SW 1271 (cell line): Measurements from ENCODE around the gene BAD.
"Not testable (repeated sequence)": the region's sequence is repeated elsewhere in the genome, so short reads cannot be mapped to it uniquely, and the experiment has no call there.

ENCODE experiments used
- DNase-seq, 2 experiments: peaks; one replicate each; lab custom pipeline; 2025; lab: John Stamatoyannopoulos, UW

The BAD gene

DNA sequence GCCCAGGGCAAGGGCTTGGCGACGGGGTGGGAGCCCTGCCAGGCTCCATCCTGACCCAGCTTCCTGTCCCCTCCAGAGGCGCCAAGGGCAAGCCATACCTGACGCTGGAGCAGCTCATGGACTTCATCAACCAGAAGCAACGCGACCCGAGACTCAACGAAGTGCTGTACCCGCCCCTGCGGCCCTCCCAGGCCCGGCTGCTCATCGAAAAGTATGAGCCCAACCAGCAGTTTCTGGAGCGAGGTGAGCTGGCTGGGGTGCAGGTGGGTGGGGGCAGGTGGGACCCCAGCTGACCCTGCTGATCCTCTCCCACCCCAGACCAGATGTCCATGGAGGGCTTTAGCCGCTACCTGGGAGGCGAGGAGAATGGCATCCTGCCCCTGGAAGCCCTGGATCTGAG lies 28.2 kb downstream of the BAD start:
- DNase-seq: no peak

DNA sequence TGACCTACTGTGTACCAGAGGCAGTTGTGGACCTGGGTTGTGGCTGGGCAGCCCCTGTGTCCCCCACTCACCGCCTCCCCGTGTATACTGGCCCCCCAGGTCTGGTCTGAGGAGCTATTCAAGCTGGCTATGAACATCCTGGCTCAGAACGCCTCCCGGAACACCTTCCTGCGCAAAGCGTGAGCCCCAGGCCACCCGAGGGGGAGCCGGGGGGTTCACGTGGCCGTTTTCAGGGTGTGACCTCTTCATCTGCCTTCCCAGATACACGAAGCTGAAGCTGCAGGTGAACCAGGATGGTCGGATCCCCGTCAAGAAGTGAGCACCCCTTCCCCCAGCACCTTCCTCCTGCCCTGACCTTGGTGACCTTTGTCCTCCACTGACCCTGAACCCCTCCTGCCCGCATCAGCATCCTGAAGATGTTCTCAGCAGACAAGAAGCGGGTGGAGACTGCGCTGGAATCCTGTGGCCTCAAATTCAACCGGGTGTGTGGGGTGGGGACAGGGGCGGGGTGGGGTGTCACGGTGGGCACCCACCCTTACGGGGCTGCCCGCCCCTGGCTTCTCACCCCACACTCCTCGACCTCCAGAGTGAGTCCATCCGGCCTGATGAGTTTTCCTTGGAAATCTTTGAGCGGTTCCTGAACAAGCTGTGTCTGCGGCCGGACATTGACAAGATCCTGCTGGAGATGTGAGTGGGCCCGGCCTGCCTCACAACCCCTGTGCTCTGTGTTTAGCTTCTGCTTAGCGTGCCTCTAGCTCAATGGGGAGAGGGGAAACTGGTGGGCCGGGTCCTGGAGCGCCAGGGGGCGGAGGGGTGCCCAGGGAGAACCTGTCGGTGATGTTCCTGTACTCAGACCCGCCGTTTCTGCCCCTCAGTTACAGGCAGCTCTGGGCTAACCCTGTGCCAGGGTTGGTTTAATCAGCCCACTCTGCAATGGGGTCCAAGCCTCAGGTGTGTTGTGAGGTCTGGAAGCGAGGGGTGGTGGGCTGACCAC lies 29.0 kb downstream of the BAD start:
- no peak for DNase-seq

DNA sequence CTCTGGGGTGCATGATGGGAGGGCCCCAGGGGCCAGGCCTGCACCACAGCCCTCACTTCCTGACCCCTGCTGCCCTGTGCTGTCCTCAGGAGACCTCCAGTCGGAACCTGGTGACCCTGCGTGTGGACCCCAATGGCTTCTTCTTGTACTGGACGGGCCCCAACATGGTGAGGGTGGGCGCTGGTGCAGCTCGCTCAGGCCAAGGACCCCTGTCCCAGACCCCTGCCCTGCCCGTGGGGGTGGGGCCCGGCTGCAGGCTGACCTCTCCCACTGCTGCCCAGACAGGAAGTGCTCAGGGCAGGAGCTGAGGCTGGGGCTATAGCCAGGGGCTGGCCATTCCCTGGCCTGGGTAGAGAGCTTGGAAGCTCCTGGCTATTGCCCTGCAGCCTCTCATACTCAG lies 30.1 kb downstream of the BAD start:
- DNase-seq: no peak

DNA sequence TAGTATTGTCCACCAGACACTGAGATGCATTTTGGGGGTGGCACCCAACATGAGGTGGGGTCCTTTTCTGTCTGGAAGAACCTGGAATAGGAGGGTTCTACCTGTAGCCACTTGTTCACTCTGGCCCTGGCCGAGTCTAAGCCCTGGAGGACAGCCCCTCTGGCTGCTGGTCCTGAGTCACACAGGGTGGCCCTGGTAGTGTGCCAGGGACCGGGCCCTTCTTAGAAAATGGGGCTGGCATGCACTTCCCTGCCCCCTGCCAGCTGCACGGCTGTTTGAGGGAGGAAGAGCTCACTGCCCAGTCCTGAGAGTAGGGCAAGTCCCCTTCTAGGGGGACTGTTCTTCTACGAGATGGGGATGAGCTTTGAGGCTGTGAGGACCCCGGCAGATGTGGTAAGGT lies 31.0 kb downstream of the BAD start:
- DNase-seq: no peak

DNA sequence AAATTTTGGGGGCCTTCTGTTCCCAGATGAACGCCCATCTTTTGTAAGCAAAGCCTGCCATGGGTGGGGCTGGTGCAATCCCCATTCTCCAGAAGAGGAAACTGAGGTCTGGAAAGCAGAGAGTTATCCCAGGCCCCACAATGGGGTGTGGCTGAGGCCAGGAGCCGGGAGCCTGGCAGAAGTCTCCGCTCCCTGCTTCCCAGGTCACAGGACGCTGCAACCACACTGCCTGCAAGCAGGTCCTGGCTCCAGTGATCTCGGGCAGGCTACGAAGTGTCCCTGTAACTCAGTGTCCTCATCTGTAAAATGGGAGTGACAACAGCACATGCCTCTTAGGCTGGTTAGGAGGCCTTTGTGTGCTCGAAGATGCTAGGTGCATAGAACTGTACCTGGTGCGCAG lies 31.4 kb downstream of the BAD start:
- no peak for DNase-seq

GRCh38 chr11:64252003-64252872 lies 32.2 kb downstream of the BAD start:
- DNase-seq: peak in 1 of 2 experiments; percentile 44

- DNase-seq: no peak
These were observed 32.8 kb downstream of the BAD start for GRCh38 chr11:64251753-64252002.

- DNase-seq: peak in 1 of 2 experiments; percentile 35
These were observed 33.3 kb downstream of the BAD start, which contains the start of gene PLCB3 for GRCh38 chr11:64251016-64251752. TSS of gene PLCB3 (plus strand) at chr11:64251530. CDS start at chr11:64251650, 120 bp downstream.

GRCh38 chr11:64250415-64251015 lies 34.0 kb downstream of the BAD start:
- DNase-seq: no peak

DNA sequence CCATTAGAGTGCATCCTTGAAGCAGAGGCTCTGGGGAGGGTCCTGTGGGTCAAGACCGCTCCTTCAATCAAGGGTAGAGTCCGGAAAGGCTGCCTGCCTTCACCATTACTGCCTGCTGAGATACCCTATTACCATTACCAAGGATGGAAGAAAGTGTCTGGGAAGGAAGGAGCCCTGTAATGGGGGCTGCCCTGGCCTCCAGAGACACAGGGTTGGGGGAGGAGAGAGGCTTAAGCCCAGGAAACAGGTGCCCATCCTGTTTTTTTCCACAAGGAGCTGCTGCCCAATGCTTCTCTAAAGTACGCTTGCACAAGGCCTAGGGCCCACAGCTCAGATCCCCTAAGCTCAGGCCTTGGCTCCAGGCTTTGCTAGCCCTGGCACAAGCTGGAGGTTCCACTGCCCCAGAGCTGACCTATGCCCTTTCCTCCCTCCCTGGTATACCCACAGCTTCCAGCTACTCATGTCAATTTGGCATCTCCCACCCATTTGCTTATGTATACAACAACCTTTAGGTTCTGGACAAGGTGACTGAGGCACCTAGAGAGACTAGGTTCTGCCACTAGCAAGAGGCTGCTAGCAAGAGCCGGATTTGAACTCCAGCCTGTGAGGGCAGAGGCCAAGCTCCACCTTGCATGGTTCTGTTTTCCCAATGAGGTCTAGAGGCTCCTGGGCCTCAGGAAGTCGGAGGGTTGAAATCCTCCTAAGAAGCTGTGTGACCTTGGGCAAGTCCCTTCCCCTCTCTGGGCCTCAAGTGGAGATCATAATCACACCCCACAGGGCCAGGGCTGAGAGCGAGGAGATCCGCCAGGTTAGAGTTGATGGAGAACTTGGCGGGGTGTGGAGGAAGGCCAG lies 34.7 kb downstream of the BAD start:
- DNase-seq: no peak

GRCh38 chr11:64249038-64249437 lies 35.4 kb downstream of the BAD start:
- no peak for DNase-seq

DNA sequence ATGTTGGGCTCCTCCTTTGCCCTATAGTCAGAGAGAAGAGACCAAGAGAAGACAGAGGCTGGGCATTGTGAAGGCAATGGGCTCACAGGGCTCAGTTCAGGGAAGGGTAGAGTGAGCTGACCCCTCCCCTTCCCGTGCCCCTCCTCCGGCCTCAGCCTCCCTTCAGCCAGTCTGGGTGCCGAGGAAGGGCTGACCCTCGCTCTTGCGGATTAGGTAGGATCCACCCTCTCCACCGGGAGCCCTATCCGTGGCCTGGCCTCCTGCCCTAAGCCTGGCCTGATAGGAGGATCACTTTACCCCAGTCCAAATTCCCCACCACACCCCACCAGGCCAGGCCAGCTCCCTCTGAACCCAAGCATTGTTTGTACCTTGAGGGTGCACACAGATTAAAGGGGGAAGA lies 35.9 kb downstream of the BAD start:
- no peak for DNase-seq

DNA sequence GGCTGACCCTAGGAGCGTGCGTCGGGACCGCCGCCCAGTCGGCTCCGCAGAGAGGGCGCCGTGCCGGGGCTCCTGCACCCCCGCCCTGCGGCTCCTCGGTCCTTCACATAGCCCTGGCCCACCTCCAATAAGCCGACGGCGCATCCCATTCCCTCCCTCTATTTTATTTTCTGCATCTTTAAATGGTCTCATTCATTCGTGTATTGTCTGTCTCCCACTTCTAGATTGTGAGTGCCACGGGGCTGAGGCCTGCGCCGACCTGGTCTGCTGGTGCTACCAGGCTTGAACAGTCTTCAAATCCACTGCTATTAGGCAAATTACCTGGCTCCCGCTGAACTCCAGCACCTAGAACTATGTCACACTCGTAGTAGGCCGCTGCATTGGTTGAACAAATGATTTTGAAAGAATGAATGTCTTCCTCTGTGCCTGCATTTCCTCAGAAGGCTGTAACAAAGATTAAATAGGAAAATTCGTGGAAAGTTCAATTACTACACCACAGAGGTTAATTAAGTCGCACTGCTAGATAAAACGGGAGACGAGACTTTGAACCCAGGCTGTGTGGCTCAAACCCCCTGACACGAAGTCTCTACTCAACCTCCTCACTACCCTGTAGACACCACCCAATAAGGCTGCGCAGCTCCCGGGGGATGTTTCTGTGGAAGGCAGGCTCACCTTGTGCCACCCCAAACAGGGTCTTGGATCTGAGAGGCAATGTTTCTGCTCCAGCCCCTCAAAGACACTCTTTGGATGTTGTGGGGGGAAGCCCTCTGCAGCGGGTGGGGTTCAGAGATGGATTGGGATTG lies 36.5 kb downstream of the BAD start:
- no peak for DNase-seq

- DNase-seq: peak; percentile 67 to 81
These were observed 37.4 kb downstream of the BAD start, which contains the start of gene PPP1R14B for GRCh38 chr11:64246871-64247728. TSS of gene PPP1R14B (minus strand) at chr11:64246943. CDS start at chr11:64246673, 270 bp downstream.

- DNase-seq: not testable (repeated sequence)
These were observed 37.9 kb downstream of the BAD start for GRCh38 chr11:64246621-64246870.

DNA sequence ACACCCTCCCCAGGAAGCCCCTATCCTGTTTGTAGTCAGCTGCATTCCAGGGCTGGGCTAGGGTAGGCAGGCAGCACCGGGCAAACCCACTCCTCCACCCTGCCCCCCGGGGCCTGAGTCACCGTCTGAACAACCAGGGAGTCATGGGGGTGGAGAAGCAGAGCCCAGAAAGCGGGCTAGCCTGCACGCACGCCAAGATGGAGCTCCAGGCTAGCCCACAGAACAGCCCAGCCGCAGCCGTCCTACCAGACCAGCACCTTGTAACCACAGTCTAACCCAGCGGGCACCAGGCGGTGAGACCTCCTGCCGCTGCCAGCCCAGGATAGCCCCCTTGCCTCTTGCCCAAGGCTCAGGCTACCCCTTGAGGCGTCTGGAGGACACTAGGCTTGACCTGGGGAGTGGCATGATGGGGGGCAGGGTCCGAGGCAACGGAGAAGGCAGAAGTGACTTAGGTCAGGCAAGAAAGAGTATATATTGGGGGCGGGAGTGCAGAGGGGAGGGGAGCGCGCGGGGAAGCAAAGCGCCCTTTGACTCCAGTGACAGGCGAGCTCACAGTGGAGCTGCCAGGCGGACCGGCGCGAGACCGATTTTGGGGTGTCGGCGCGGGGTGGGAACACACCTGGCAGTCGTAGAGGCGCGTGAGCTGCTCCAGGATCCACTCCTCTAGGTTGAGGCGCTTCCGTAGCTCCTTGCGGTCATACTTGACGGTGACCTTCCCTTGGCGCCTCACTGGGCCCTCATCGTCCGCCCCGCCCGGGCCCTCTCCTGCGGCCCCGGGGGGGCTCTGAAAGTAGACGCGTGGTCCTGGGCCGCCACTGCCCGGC lies 38.5 kb downstream of the BAD start:
- DNase-seq: peak; percentile 64 to 76

DNA sequence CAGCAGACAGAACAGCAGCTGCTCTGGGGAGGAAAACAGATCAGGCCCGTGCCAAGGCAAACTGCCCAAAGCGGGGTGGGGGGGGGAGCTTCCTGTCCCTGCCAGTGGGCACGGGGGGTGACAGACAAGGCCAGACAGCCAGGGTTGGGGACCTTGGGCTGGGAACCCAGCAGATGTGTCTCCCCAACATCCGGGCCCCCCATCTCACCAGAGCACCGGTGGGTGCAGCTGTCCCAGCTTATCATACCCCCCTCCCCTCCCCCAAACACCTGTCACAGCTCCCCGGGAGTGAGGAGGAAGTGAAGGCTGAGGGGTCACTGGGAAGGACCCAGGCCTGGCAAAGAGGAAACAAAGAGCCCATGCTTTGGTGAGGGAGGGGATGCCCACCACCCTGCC lies 39.1 kb downstream of the BAD start:
- peak in 1 of 2 experiments; percentile 39 for DNase-seq

DNA sequence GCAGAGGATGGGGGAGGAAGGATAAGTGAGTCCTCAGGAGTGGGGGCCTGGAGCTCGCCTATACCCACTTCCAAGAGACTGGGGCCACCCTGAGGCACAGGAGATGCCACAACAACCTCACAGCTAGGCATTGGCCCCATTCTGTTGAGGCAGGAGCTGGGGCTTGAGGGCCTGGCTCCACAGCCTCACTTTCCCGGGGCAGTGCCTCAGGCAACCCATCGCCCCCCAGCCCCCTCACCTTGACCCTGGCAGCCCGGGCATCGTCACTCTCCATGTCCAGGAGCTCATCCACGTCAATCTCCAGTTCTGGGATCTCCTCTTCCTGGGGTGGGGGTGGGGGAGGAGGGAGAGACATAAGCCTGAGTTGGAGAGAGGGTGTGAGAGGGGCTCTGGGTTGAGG lies 39.5 kb downstream of the BAD start:
- no peak for DNase-seq
